HG02759 (cell line): Measurements from ENCODE around the gene IL31.

Experiments
- ATAC-seq: cut with Tn5 transposase; IDR thresholded peaks from one replicate; pipeline ENCODE4 v1.9.1; 2021; ENCODE audit warnings: mild to moderate bottlenecking, moderate library complexity; ENCODE audit not compliant: unreplicated experiment

IL31 gene

DNA sequence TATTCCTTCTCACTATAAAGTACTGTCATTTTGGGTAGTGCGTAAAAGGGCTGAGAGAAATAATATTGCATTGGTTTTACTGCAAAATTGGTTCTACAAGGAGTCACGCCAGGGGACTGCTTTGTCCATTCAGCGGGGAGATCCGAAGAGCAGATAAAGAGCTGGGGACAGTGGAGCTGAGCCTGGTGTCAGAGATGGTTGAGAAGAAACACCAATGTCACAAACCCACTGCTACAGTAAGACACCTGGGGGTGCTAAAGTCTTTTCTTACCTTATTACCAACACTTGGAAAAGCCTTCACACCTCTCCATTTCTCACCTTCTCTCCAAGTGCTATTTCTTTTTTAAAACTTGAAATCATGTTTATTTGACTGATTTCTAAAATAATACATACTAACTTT, 14.1 kb downstream of the IL31 start:
- no peak for ATAC-seq

- ATAC-seq = no peak
Measured at GRCh38 chr12:122158700-122159285, 15.2 kb downstream of the IL31 start.

DNA sequence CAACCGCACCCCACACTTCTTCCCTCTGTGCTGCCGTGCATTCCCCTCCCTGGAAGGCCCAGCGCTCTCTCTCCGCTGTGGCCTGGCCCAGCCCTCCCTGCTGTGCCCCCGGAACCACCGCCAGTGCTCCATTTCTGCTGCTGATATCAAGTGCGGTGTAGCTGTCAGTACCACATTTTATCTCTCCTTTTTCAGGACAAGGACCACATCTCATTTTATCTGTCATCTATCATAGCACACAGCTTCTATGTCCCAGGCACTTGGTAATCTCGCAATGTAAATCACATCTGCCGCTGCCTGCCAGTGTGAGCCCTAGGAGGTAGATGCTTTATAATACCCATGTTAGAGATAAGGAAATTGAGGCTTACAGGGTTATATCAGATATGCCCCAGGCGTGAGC, 18.3 kb downstream of the IL31 start:
- no peak for ATAC-seq

GRCh38 chr12:122152754-122153153, 21.3 kb downstream of the IL31 start:
- ATAC-seq = no peak

DNA sequence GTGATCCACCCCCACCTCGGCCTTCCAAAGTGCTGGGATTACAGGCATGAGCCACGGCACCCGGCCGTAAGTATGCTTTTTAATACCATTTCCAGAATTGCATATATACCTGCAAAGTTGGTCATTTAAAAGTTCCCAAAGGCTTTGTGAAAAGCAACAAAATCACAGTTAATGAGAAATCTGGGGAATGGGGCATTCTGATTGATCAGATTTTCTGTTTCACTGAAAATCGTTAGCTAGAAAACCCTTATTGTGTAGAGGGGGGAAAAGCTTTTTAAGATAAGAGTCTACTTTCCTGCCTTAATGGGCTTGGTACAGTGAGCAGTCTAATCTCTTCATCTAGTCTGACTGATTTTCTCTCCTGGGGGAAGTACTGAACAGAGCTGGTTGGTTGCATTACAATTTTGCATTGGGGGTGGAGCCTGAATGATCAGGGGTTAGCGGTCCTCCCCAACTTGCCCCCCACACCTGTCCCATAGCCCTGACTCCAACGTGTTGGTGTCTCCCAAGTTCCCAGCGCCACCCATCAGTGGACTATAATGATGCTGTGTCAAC, 23.8 kb downstream of the IL31 start:
- ATAC-seq = no peak

DNA sequence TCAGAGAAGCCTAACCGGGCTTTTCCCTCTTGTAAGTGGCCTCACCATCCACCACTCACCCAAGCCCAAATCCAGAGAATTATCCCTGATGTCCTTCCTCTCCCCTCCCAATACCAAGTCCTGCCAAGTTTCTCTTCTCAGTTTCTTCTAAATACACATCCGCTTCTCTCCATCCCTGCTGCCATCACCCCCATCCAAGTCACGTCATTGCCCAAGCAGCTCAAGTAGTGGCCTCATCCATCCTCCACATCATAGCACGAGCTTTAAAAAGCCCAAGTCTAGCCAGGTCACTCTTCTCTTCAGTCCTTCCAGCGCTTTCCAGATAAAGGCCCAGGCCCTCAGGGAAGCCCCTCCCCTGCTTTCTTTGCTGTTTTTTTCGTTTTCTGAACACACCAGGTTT, 25.4 kb downstream of the IL31 start:
- ATAC-seq = no peak

- no peak for ATAC-seq
Measured at GRCh38 chr12:122147514-122148290, 26.3 kb downstream of the IL31 start.

- ATAC-seq = no peak
Measured at GRCh38 chr12:122145505-122146330, 28.3 kb downstream of the IL31 start.

- ATAC-seq = no peak
Measured at GRCh38 chr12:122144885-122145284, 29.1 kb downstream of the IL31 start.

DNA sequence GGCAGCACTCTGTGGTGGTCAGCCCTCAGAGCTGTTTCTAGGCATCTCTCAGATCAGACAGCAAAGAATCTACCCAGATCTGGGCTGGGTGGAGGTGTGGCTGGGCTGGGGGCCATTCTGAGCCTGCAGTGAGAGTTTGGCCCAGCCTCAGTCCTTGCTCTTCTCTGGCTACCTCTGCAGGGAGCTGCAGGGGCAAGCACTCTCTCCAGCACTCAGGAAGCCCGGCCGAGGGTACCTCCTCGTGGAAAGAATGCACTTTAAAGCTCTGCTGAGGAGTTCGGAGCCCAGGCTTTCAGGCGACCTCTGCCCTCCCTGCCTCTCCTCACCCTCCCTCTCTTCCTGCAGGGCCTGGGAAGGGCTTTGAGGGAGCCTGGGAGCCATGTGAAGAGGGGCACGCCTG, 31.2 kb downstream of the IL31 start:
- no peak for ATAC-seq

DNA sequence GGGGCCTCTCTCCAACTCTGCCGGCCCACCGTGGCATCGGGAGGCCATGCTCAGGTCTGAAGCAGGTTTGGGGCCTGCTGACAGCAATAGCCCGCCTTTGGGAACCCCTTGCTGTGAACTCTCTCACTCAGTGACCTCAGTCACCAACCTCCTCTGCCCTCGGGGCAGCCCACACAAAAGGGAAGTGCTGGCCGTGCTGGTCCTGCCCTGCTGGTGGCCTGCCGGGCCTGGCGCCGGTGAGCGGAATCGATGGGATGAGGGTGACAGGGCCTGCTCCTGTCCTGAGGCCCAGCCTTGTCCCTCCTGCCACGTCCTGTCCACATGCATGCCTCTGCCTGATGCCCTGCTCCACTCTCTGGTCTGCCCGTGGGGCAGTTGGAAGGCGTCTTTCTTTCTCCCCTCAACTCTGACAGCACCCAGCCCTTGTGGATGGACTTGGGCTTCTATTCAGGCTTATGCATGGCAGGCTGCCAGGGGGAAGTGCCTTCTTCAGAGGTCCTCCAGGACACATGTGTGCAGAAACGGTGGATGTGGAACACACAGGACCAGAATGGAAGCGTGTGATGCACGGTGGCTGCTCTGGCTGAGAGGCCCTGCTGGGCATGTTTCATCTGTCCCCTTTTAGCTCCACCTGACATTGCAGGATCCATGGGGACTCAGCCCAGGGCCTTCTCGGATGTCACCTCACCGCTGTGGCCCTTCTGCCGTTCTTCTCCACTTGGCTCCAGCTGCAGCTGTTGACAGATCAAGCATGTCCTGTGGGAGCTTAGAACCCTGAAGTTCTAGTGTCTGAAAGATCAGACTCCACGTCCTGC, 31.9 kb downstream of the IL31 start:
- no peak for ATAC-seq

GRCh38 chr12:122140467-122141257, 33.4 kb downstream of the IL31 start:
- no peak for ATAC-seq

DNA sequence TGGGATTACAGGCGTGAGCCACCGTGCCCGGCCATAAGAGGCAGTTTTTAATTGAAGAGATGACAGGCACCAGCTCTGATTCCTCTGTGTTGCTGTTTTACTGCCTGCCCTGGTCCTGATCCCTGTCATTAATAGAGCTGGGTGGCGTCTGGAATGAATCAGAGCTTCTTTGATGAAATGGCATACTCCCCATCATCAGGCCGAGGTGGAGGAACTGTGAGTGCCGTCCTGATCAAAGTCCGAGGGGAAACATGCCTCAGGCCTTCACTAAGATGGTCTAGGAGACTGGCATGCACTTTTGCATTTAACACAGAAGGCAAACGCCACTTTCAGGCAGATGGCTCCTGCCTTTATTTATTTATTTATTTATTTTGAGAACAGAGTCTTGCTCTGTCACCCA, 34.1 kb downstream of the IL31 start:
- ATAC-seq = no peak

- ATAC-seq = no peak
Measured at GRCh38 chr12:122139266-122139665, 34.8 kb downstream of the IL31 start.

DNA sequence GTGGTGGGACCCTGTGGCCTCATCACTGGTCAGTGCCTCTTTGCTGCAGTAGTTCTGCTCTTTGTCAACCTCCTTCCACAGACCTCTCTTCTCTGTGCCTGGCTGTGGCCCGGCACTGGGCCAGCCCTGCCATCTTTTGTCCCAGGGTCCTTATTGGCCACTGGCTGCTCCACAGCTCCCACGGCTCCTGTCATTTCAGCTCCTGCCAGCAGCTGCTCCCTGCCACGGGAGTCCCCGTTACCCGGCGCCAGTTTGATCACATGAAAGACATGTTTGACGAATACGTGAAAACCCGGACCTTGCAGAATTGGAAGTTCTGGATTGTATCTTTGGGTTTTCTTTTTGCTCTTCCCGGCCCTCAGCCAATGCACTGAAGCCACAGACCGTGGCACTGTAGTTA, 35.4 kb downstream of the IL31 start:
- ATAC-seq = no peak

- ATAC-seq = no peak
Measured at GRCh38 chr12:122138181-122138580, 35.8 kb downstream of the IL31 start.

- no peak for ATAC-seq
Measured at GRCh38 chr12:122137681-122138080, 36.3 kb downstream of the IL31 start.

- no peak for ATAC-seq
Measured at GRCh38 chr12:122137229-122137628, 36.8 kb downstream of the IL31 start.

DNA sequence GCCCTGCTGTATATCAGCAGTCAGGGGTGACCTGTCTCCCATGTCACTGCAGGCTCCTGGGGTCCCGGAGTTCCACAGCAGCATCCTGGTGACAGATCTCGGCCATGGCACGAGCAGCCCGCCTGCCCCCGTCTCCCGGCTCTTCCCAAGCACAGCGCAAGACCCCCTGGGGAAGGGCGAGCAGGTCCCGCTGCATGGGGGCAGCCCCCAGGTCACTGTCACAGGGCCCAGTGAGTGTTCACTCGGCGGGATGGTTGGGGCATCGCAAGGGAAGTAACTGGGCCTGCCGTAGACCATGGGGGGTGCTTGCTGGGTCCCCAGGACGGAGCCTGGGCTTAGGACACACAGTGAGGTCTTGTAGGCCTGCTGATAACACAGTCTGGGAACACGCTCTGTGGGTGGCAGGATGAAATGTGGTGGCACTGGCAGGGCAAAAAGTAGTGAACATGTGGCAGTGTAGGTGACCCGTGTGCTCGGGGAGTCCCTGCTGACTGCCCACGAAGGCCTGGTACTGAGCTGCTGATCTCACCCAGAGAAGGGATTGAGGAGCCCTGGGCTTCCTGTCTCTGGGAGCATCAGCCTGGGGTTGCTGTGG, 38.5 kb downstream of the IL31 start:
- ATAC-seq = no peak
